Stimulated activated memory B cell treated with anti-CD40 and anti-IgM and Interleukin-4, amounts not matched to agents 10 μg/mL and 1 μg/mL and 100 μg/mL, for 72 hours (primary cell): ENCODE data around the gene DPH1.
A peak's percentile ranks its signal among the peaks of the same experiment; 100 is the strongest.

ENCODE experiments used
- ATAC-seq: fragments of 150-1000 bp; cut with Tn5 transposase; 2 replicates; pipeline ENCODE4 v1.10.0; 2021
- H3K27ac Mint-ChIP-seq: one replicate; pipeline ENCODE4 v1.8.0; 2022; ENCODE audit warnings: mild to moderate bottlenecking, mixed read lengths
- H3K27me3 Mint-ChIP-seq: one replicate; pipeline ENCODE4 v1.8.0; 2022; ENCODE audit warnings: mixed read lengths
- H3K36me3 Mint-ChIP-seq: one replicate; pipeline ENCODE4 v1.8.0; 2022; ENCODE audit warnings: mixed read lengths
- H3K4me1 Mint-ChIP-seq: one replicate; pipeline ENCODE4 v1.8.0; 2022; ENCODE audit warnings: mixed read lengths
- H3K4me3 Mint-ChIP-seq: one replicate; pipeline ENCODE4 v1.8.0; 2022; ENCODE audit warnings: mild to moderate bottlenecking, moderate library complexity, mixed read lengths
- H3K9me3 Mint-ChIP-seq: one replicate; pipeline ENCODE4 v1.8.0; 2022; ENCODE audit warnings: mixed read lengths

The DPH1 gene

DNA sequence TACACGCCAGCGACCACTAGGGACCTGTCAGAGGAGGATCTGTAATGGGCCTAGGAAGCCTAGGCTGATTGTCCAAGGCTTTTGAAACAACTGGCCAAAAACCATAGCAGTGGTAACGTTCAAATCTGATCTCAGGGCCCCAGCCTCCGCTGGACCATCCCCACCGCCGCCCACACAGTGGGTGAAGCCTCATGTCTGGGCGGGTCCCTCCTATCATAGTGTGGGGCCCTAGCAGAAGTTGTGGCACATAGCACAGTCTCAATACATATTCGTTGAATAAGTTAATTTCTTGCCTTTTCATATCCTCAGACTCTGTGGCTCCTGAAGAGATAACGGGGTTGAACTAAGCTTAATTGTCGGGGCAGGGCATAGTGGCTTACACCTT lies 818 bp downstream of the DPH1 start:
- peaks cover 35% of the 10 kb centered on the region for H3K4me1 Mint-ChIP-seq
- no peaks in the 10 kb centered on the region for H3K36me3 Mint-ChIP-seq
- peak overlapping the region; percentile 96 for H3K4me3 Mint-ChIP-seq
- peak; percentile 29 for ATAC-seq
- H3K27ac Mint-ChIP-seq, result peak overlapping the region; percentile 89
- H3K9me3 Mint-ChIP-seq, result no peaks in the 10 kb centered on the region
- H3K27me3 Mint-ChIP-seq, result peaks cover 34% of the 10 kb centered on the region

DNA sequence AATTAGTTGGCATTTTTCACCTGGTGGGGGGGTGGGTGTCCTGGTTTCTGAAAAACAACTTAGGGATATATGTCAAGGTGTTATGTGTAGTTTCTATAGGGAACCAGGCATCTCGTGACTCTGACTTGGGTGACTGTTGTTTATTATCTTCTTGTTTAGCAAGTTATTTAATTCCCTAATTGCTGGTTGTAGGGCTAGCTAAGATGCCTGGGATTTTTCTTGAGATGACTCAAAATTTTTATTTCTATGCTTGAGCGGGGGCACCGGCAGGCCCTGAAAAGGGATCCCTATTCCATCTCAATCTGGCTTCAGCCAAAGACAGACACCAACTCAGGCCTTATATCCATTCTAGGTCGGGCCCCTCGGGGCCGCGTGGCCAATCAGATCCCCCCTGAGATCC lies 3.2 kb downstream of the DPH1 start:
- Mint-ChIP-seq H3K27ac (no peak overlapping the region), H3K4me3 (no peak overlapping the region), H3K36me3 (peaks cover 15% of the 10 kb centered on the region), H3K4me1 (peaks cover 28% of the 10 kb centered on the region), H3K9me3 (no peaks in the 10 kb centered on the region), H3K27me3 (peaks cover 10% of the 10 kb centered on the region)
- ATAC-seq, result no peak

DNA sequence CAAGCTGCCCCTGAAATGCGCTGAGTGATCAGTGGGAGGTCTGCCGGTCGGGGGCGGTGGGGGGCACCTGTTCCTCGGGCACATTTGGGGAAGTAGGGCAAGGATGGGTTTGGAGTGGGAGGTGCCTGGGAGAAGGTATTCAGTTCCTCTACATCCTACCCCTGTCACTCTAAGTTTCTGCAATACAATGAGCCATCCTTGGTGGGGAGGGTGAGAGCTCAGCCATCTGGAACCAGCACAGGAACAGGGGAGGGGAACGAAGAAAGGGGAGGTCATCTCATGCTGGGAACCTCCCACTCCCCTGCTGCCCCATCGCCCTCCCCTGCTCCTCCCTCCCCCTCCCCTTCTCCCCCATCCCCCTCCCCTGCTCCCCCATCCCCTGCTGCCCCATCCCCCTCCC lies 4.2 kb downstream of the DPH1 start:
- H3K9me3 Mint-ChIP-seq, result no peaks in the 10 kb centered on the region
- peak overlapping the region; percentile 27 for H3K27ac Mint-ChIP-seq
- peaks cover 28% of the 10 kb centered on the region for H3K4me1 Mint-ChIP-seq
- H3K36me3 Mint-ChIP-seq, result peaks cover 23% of the 10 kb centered on the region
- H3K4me3 Mint-ChIP-seq, result no peak overlapping the region
- H3K27me3 Mint-ChIP-seq, result peaks cover under 1% of the 10 kb centered on the region
- no peak for ATAC-seq

DNA sequence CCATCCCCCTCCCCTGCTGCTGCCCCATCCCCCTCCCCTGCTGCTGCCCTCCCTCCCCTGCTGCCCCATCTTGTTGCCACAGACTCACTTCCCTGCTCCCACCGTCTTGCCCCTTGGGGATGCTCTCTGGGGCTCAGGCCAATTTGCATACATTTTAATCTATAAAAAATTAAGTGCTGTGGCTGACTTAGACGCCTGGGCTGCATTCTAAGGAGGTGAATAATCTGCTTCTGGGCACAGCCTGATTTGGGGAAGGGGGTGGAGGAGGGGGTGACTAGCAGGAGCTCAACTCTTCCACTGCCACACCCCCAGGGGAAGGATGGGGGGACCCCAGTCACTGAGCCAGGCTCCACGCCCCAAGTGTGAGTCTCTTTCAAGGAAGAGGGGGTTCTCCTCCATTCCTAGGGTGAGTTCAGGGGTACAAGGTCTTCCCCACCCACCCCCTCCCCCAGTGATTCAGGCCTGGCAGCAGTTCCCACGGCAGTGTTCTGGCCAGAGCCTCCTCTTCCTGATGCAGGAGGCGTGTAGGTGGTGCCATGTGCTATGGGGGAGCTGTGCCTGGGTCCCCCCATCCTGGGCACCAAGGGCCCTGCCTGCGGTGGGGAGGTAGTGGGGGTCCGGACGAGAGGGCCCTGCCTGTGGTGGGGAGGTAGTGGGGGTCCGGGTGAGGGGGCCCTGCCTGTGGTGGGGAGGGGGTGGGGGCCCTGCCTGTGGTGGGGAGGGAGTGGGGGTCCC lies 5.0 kb downstream of the DPH1 start:
- H3K27ac Mint-ChIP-seq, result no peak overlapping the region
- H3K4me1 Mint-ChIP-seq, result peaks cover 21% of the 10 kb centered on the region
- H3K36me3 Mint-ChIP-seq, result peaks cover 23% of the 10 kb centered on the region
- H3K9me3 Mint-ChIP-seq, result no peaks in the 10 kb centered on the region
- ATAC-seq, result peak; percentile 39
- no peak overlapping the region for H3K4me3 Mint-ChIP-seq
- no peaks in the 10 kb centered on the region for H3K27me3 Mint-ChIP-seq

DNA sequence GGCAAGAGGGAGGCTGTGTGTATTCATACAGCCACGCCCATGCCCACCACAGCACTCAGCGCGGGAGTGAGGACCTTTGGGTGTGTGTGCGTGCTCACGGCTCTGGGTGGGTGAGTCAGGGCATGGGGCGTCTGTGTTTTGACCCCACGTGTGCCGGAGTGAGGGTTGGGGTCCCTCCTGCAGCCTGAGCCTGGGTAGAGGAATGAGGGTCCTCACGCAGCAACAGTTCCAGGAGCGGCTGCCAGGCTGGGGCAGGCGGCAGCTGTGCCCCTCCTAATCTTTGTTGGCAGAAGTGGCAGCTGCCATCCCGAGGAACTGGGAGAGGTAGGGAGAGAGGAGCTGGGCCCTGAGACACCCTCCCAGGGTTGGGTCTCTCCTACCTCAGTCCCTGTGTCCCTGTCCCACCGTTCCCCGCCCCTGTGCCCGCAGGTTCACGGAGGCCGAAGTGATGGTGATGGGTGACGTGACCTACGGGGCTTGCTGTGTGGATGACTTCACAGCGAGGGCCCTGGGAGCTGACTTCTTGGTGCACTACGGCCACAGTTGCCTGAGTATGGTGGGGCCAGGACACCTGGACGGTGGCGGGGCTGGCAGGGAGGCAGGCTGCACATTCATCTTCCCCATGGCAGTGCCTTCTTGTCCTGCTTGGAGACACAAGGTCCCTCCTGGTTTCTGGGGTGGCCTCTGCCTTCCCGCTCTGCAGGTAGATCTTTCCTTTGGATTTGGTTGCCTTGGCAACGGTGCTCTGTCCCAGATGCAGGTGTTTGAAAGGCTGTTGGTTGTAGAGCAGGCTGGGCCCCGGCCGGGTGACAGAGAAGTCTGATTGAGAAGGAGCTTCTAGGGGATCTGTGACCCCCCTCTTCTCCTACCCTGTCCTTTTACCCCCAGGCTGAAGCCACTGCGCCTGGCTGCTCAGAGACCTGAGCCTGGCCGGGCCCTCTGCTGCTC lies 5.9 kb downstream of the DPH1 start:
- no peak overlapping the region for H3K27ac Mint-ChIP-seq
- H3K9me3 Mint-ChIP-seq, result no peaks in the 10 kb centered on the region
- H3K4me1 Mint-ChIP-seq, result peaks cover 18% of the 10 kb centered on the region
- peaks cover 23% of the 10 kb centered on the region for H3K36me3 Mint-ChIP-seq
- no peaks in the 10 kb centered on the region for H3K27me3 Mint-ChIP-seq
- no peak overlapping the region for H3K4me3 Mint-ChIP-seq
- ATAC-seq, result no peak

DNA sequence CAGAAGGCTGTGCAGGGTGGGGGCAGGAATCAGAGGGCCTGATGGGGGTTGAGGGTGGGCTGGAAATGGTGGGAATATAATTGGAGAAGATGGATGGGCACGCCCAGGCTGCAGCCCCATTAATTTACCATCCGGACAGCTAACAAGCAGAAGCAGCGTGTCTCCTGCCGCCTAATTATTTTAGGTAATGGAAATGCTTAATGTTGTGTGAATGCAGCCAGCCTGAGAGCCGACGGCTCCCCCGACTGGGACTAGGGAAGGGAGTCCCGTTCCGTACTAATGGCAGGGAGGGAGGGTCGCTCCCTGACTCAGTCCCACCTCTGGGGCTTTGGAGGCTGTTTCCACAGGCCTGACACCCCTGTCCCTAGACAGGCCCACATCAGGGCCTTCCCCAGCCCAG lies 7.2 kb downstream of the DPH1 start:
- ATAC-seq, result no peak
- Mint-ChIP-seq H3K27ac (no peak overlapping the region), H3K4me1 (peaks cover 17% of the 10 kb centered on the region), H3K9me3 (no peaks in the 10 kb centered on the region), H3K4me3 (no peak overlapping the region), H3K27me3 (no peaks in the 10 kb centered on the region), H3K36me3 (peaks cover 27% of the 10 kb centered on the region)

DNA sequence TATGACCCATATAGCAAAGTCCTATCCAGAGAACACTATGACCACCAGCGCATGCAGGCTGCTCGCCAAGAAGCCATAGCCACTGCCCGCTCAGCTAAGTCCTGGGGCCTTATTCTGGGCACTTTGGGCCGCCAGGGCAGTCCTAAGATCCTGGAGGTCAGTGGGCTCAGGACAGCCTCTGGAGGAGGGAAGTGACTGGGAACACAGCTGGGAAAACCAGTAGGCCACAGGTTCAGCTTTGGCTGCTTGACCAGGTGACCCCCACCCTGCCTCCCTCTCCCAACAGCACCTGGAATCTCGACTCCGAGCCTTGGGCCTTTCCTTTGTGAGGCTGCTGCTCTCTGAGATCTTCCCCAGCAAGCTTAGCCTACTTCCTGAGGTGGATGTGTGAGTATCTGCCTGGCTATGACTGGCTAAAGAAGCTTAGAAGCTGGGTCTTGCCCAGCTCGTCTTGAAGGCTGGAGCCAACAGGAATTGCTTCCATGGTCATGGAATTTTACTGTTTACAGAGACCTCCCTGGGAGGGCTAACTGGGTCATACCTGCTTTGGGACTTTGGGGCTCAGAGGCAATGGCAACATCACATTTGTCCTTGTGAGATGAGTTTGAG lies 10.4 kb downstream of the DPH1 start:
- no peak for ATAC-seq
- peaks cover 45% of the 10 kb centered on the region for H3K36me3 Mint-ChIP-seq
- no peaks in the 10 kb centered on the region for H3K27me3 Mint-ChIP-seq
- H3K9me3 Mint-ChIP-seq, result no peaks in the 10 kb centered on the region
- no peak overlapping the region for H3K4me3 Mint-ChIP-seq
- H3K27ac Mint-ChIP-seq, result no peak overlapping the region
- peaks cover 16% of the 10 kb centered on the region for H3K4me1 Mint-ChIP-seq

DNA sequence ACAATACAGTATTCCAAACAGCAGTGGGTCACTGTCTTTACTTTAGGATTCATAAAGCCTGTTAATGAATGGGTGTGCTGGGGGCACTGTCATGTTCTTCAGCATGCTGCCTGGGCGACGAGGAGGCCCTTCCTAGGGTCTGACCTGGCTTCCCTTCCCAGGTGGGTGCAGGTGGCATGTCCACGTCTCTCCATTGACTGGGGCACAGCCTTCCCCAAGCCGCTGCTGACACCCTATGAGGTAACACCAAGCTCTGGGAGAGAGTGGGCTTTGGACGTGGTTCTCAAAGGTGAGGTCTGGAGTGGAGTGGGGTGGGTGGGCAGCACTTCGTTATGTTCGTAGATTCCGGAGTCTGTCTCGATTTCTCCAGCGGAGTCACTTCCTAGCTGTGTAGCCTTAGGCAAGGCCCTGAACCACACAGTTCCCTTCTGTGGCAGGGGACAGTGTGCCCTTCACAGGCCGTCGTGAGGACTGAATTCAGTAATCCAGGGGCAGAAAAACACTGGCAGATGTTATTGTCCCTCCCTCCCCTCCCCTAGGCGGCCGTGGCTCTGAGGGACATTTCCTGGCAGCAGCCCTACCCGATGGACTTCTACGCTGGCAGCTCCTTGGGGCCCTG lies 11.1 kb downstream of the DPH1 start:
- H3K4me3 Mint-ChIP-seq, result peak overlapping the region; percentile 97
- no peak for ATAC-seq
- peaks cover 16% of the 10 kb centered on the region for H3K4me1 Mint-ChIP-seq
- peaks cover 43% of the 10 kb centered on the region for H3K36me3 Mint-ChIP-seq
- H3K9me3 Mint-ChIP-seq, result no peaks in the 10 kb centered on the region
- H3K27ac Mint-ChIP-seq, result no peak overlapping the region
- no peaks in the 10 kb centered on the region for H3K27me3 Mint-ChIP-seq

DNA sequence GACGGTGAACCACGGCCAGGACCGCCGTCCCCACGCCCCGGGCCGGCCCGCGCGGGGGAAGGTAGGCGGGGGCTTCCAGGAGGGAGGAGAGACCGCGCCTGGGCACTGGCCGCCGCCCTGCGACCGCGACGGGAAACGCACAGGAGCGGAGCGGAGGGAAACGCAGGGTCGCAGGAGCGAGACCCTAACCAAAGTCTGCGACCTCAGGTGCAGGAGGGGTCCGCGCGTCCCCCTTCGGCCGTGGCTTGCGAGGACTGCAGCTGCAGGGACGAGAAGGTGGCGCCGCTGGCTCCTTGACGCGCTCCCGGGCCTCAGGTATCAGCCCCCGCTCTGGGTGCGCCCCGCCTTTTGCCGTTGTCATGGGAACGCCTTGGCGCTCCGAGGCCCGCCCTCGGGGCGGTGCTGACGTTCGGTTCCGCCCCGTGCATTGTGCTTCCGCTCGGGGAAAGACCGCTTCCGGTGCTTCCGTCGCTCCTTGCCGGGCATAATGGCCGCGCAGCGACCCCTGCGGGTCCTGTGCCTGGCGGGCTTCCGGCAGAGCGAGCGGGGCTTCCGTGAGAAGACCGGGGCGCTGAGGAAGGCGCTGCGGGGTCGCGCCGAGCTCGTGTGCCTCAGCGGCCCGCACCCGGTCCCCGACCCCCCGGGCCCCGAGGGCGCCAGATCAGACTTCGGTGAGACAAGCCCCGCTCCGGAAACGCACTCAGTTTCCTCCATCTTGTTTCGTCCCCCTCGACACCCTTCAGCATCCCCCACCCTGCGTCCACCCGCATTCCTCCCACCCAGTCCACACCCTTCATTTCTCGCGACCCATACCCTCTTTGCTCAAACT lies 11.8 kb downstream of the DPH1 start, which contains the start of gene OVCA2:
Gene OVCA2 (plus strand): TSS at position 462 of the 829 bp plus-strand sequence. CDS start 26 bp downstream, at position 488.
- H3K9me3 Mint-ChIP-seq, result no peaks in the 10 kb centered on the region
- peak within 1 kb of the TSS; percentile 97 for H3K4me3 Mint-ChIP-seq
- ATAC-seq, result peak; percentile 98
- peaks cover 16% of the 10 kb centered on the region for H3K4me1 Mint-ChIP-seq
- peak within 1 kb of the TSS; percentile 96 for H3K27ac Mint-ChIP-seq
- H3K27me3 Mint-ChIP-seq, result no peaks in the 10 kb centered on the region
- H3K36me3 Mint-ChIP-seq, result peaks cover 36% of the 10 kb centered on the region

DNA sequence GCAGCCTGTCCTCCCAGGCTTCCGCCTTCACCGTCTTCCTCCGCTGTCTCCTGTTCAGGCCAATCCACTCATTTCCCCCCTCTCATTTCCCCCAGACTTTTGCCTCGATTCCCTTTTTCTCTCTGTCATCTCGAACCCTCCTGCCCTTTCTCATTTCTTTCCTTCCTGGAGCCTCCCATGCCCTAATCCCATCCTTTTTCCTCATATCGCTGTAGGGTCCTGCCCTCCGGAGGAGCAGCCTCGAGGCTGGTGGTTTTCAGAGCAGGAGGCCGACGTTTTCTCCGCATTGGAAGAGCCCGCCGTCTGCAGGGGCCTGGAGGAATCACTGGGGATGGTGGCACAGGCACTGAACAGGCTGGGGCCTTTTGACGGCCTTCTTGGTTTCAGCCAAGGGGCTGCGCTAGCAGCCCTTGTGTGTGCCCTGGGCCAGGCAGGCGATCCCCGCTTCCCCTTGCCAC lies 12.5 kb downstream of the DPH1 start:
- ATAC-seq, result no peak
- Mint-ChIP-seq H3K9me3 (no peaks in the 10 kb centered on the region), H3K27me3 (no peaks in the 10 kb centered on the region), H3K4me3 (peak overlapping the region; percentile 97), H3K27ac (peak overlapping the region; percentile 96), H3K4me1 (peaks cover 16% of the 10 kb centered on the region), H3K36me3 (peaks cover 31% of the 10 kb centered on the region)

DNA sequence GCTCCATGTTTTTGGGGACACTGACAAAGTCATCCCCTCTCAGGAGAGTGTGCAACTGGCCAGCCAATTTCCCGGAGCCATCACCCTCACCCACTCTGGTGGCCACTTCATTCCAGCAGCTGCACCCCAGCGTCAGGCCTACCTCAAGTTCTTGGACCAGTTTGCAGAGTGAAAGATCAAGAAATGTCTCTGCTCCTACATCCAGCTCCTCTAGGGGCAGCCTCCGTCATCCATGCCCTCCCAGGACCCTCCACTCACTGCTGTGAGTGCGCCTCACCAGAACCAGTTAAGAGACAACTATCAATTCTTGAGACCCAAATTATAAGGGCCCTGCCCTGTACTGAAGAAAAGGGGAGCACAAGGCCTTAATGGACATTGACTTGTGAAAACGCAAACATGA lies 13.0 kb downstream of the DPH1 start:
- Mint-ChIP-seq H3K27ac (peak overlapping the region; percentile 96), H3K9me3 (no peaks in the 10 kb centered on the region), H3K4me3 (peak overlapping the region; percentile 97), H3K27me3 (peaks cover 4% of the 10 kb centered on the region), H3K36me3 (peaks cover 31% of the 10 kb centered on the region), H3K4me1 (peaks cover 18% of the 10 kb centered on the region)
- no peak for ATAC-seq

DNA sequence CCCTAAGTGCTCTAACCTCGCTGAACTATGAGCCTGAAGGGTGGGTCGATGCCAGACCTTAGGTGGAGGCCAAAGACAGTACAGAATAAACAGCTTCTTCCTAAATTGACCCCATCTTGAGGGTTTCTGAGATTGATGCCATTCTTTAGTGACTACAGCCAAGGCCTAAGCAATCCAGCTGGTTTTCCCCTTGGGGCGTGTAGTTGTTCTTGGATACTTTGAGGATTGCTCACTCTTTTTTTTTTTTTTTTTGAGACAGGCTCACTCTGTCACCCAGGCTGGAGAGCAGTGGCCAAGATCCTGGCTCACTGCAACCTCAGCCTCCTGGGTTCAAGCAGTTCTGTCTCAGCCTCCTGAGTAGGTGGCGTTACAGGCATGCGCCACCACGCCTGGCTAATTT lies 13.8 kb downstream of the DPH1 start:
- Mint-ChIP-seq H3K27ac (no peak overlapping the region), H3K4me1 (peaks cover 26% of the 10 kb centered on the region), H3K4me3 (no peak overlapping the region), H3K27me3 (peaks cover 11% of the 10 kb centered on the region), H3K9me3 (no peaks in the 10 kb centered on the region), H3K36me3 (peaks cover 24% of the 10 kb centered on the region)
- ATAC-seq, result no peak

DNA sequence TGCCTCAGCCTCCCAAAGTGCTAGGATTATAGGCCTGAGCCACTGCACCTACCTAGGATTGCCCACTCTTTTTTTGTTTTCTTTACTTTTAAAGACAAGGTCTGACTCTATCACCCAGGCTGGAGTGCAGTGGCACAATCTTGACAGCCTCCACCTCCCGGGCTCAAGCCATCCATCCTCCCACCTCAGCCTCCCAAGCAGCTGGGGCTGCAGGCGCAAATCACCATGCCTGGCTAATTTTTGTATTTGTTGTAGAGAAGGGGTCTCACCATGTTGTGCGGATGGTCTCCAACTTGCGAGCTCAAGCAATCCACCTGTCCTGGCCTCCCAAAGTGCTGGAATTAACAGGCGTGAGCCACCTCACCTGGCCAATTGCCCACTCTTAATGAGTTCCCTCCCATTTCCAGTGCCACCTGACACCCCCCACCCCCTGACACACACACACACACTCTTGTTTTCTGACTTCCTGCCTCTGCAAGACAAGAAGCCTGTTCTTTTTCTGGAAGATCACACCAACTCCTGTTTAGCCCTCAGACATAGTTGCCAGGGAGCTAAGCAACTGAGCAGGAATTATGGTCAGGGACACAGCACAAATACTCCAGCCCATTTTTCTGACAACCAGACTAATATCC lies 14.4 kb downstream of the DPH1 start:
- Mint-ChIP-seq H3K4me3 (no peak overlapping the region), H3K27ac (no peak overlapping the region), H3K9me3 (no peaks in the 10 kb centered on the region), H3K36me3 (peaks cover 22% of the 10 kb centered on the region), H3K27me3 (peaks cover 11% of the 10 kb centered on the region), H3K4me1 (peaks cover 32% of the 10 kb centered on the region)
- ATAC-seq, result no peak

DNA sequence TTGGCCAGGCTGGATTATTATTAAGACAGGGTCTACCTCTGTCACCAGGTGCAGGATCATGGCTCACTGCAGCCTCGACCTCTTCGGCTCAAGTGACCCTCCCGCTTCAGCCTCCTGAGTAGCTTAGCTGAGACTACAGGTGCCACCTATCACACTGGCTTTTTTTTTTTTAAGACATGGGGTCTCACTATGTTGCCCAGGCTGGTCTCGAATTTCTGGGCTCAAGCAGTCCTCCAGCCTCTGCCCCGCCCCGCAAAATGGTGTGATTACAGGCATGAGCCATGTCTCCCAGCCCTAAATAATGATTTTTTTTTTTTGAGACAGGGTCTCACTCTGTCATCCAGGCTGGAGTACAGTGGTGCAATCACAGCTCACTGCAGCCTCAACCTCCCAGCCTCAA lies 17.6 kb downstream of the DPH1 start:
- Mint-ChIP-seq H3K9me3 (no peaks in the 10 kb centered on the region), H3K27ac (no peak overlapping the region), H3K27me3 (peaks cover 31% of the 10 kb centered on the region), H3K4me3 (no peak overlapping the region), H3K36me3 (peaks cover 15% of the 10 kb centered on the region), H3K4me1 (peaks cover 35% of the 10 kb centered on the region)
- ATAC-seq, result no peak
